ENCODE measurements around the gene OR13C3. TPM values are rescaled to one million over a fixed set of nuclear protein-coding genes. Genes with fewer than 3 reads are reported as not detected.

OR13C3 gene
- not detected in 2 replicates for total RNA-seq

DNA sequence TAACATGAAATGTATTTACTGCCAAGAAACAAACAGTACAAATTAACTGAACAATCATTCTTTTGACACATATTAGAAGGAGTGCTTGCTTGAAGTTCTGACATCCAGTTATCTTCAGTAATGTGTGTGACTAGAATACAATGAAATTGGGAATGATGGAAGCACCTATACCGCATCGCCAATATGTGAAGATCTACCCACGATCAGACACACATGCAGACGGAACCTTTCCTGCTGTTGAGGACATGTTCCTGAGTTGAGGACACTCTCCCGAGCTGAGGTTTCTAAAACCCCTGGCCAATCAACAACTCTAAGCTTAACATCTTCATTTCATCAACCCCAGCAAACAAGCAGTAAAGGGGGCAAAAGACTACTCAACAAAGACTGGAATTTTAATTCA is at the start of gene OR13C3:
Gene OR13C3 (minus strand): TSS at position 101 of the 400 bp plus-strand sequence. CDS start 133 bp downstream, outside the sequence.
- TF ChIP-seq, protein P1, sequence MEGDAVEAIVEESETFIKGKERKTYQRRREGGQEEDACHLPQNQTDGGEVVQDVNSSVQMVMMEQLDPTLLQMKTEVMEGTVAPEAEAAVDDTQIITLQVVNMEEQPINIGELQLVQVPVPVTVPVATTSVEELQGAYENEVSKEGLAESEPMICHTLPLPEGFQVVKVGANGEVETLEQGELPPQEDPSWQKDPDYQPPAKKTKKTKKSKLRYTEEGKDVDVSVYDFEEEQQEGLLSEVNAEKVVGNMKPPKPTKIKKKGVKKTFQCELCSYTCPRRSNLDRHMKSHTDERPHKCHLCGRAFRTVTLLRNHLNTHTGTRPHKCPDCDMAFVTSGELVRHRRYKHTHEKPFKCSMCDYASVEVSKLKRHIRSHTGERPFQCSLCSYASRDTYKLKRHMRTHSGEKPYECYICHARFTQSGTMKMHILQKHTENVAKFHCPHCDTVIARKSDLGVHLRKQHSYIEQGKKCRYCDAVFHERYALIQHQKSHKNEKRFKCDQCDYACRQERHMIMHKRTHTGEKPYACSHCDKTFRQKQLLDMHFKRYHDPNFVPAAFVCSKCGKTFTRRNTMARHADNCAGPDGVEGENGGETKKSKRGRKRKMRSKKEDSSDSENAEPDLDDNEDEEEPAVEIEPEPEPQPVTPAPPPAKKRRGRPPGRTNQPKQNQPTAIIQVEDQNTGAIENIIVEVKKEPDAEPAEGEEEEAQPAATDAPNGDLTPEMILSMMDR (conservative IDR thresholded peaks at IDR 0.05; ENCODE audit: low read depth, low read length), result no peak
- no peak within 1 kb of the TSS for H3K4me3 ChIP-seq (ENCODE audit: low read depth, low read length)
- DNase-seq (ENCODE audit: low read depth), result no peak

DNA sequence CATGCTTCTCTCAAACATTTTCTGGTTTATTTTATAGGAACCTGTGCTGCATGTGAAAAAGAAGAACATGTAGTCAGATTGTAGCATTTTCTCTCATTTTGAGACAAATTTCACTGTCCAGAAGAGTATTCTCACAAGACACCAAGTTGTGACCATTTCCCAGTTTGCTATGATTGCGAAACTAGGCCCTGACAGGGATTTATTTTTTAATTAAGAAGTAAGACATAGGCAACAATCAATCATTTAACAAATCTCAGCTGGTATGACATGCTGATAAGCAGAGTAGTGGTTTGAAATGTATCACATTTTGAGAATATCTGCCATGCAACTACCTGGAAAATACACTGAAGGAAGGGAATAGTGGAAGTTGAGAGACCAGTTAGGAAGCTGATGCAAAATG is 43.9 kb upstream of the OR13C3 start:
- TF ChIP-seq, protein P1 (conservative IDR thresholded peaks at IDR 0.05; ENCODE audit: low read depth, low read length), result no peak
- no peak overlapping the region for H3K4me3 ChIP-seq (ENCODE audit: low read depth, low read length)
- no peak for DNase-seq (ENCODE audit: low read depth)

DNA sequence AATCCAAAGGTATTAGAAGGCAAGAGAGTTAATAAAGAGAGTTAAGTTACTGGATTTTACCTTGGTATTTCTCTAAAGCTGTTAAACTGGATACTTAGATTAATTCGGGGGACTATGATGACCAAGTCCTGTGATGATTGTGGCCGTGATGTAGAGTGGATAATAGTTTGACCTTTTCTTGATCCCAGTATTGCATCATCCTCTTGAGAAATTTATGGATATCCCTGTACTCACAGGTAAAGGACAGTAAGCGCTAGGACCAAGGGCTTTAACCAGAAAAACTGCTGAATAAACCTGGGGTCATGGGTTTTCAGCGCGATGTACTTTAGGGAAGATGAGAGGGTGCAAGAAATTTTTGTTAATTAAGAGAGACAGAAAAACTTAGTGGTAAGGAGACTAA is 40.6 kb upstream of the OR13C3 start:
- TF ChIP-seq, protein P1 (conservative IDR thresholded peaks at IDR 0.05; ENCODE audit: low read depth, low read length), result no peak
- DNase-seq (ENCODE audit: low read depth), result no peak
- no peak overlapping the region for H3K4me3 ChIP-seq (ENCODE audit: low read depth, low read length)

DNA sequence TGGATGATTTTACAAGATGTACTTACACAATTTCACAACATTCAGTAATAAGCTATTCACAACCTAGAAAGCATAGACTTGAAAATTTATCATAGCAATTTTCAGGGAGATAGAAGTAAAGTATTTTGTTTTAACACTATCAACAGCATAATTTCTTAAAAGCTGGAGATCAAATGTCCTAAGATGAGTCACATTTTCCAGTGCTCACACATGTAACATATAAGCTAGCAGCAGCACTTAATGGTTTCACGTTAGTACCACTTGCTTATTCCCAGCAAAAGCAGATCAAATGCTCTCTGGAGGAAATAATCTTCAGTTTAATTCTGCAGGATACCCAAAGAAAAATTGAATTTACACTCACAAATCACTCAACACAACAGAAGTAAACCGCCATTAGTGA is 38.8 kb upstream of the OR13C3 start:
- DNase-seq (ENCODE audit: low read depth), result no peak
- TF ChIP-seq, protein P1 (conservative IDR thresholded peaks at IDR 0.05; ENCODE audit: low read depth, low read length), result no peak
- H3K4me3 ChIP-seq (ENCODE audit: low read depth, low read length), result no peak overlapping the region

DNA sequence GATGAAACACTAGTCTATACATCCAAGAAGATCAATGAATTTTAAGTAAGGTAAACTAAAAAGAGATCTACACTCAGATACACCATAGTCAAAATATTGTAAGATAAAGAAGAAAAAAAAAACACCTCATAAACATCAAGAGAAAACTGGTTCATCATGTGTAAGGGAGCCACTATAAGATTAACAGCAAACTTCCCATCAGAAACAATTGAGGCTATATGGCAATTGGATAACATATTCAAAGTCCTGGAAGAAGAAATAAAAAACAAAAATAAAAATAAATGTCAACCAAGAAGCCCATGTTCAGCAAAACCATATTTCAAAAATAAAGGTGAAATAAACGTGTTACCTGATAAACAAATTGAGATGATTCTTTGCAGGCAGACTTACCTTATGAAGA is 36.0 kb upstream of the OR13C3 start:
- DNase-seq (ENCODE audit: low read depth), result no peak
- TF ChIP-seq, protein P1 (conservative IDR thresholded peaks at IDR 0.05; ENCODE audit: low read depth, low read length), result no peak
- H3K4me3 ChIP-seq (ENCODE audit: low read depth, low read length), result no peak overlapping the region

DNA sequence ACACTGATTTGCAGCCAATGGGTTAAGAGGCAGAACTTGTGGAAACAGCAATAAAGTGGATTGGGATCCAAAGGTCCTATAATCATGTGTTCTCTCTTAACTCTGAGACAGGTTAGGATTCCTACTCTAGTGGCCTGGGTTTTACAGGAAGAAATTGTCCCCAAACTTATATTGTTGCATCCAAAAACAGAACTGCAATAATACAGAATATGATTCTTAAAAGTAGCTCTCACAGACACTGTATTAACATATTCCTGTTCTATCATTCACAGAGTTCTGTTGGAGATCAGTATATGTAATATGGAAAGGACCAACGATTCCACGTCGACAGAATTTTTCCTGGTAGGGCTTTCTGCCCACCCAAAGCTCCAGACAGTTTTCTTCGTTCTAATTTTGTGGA is 32.2 kb upstream of the OR13C3 start, which contains the start of gene OR13C8:
Gene OR13C8 (plus strand): TSS at position 301 of the 400 bp plus-strand sequence. CDS start 0 bp downstream, at position 301.
- no peak within 1 kb of the TSS for H3K4me3 ChIP-seq (ENCODE audit: low read depth, low read length)

DNA sequence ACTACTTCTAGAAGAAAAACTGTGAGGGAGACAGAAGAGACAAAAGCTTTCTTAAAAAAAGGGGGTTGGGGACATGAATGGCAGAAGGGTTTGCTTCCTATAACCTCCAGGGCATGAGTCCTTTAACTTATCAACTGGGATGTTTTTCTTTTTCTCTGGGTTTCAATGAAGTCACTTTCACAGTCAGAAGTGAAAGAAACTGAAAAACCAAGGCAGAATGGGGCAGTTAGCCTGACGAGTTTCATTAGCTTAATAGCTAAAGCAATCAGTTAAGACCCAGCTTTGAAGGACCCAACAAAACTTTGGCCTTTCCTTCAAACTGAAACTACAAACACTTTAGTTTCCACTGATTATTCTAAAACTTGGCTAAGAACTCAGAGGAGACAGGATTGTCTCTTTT is 27.7 kb upstream of the OR13C3 start:
- TF ChIP-seq, protein P1 (conservative IDR thresholded peaks at IDR 0.05; ENCODE audit: low read depth, low read length), result no peak
- no peak overlapping the region for H3K4me3 ChIP-seq (ENCODE audit: low read depth, low read length)
- no peak for DNase-seq (ENCODE audit: low read depth)

More for the DNA sequence above, 32.2 kb upstream of the OR13C3 start, which contains the start of gene OR13C8:
- TF ChIP-seq, protein P1 (conservative IDR thresholded peaks at IDR 0.05; ENCODE audit: low read depth, low read length), result no peak
- no peak for DNase-seq (ENCODE audit: low read depth)

Measured in epithelial cell of proximal tubule (primary cell).